Astrocyte (in vitro differentiated cells and primary cell): ENCODE measurements around the gene TK2. TPM values are rescaled to one million over a fixed set of nuclear protein-coding genes. Genes with fewer than 3 reads are reported as not detected.

Experiments
- DNase-seq: peaks from one replicate; pipeline ENCODE4 v3.0.0-alpha.2; 2010; ENCODE audit warnings: low read depth
- FAIRE-seq: peaks from 2 replicates; lab custom pipeline; 2011; peaks lifted over from hg19 to GRCh38; lab: Jason Lieb, UNC
- H2AFZ ChIP-seq: 2 replicates; pipeline ENCODE4 v1.6.0; 2012; ENCODE audit warnings: low read depth, low read length, inconsistent platforms
- H3K27ac ChIP-seq: 2 replicates; pipeline ENCODE4 v1.5.1; 2011; ENCODE audit warnings: low read depth, low read length, inconsistent platforms
- H3K27me3 ChIP-seq: 2 replicates; pipeline ENCODE4 v1.6.0; 2011; ENCODE audit warnings: low read length, inconsistent platforms; ENCODE audit not compliant: insufficient read depth
- H3K36me3 ChIP-seq: 2 replicates; pipeline ENCODE4 v1.5.1; 2011; ENCODE audit warnings: low read length, inconsistent platforms; ENCODE audit not compliant: insufficient read depth
- H3K4me1 ChIP-seq: 2 replicates; pipeline ENCODE4 v1.5.1; 2011; ENCODE audit warnings: low read length, inconsistent platforms; ENCODE audit not compliant: insufficient read depth
- H3K4me2 ChIP-seq: 2 replicates; pipeline ENCODE4 v1.6.0; 2012; ENCODE audit warnings: low read length, inconsistent platforms
- H3K4me3 ChIP-seq: 2 replicates; pipeline ENCODE4 v1.5.1; 2011; ENCODE audit warnings: low read depth, mild to moderate bottlenecking, low read length, inconsistent platforms; ENCODE audit not compliant: insufficient read depth
- H3K79me2 ChIP-seq: 2 replicates; pipeline ENCODE4 v1.6.0; 2012; ENCODE audit warnings: mild to moderate bottlenecking, low read length, inconsistent platforms; ENCODE audit not compliant: insufficient read depth
- H3K9ac ChIP-seq: 2 replicates; pipeline ENCODE4 v1.6.0; 2012; ENCODE audit warnings: mild to moderate bottlenecking, low read length, inconsistent platforms
- H3K9me3 ChIP-seq: 2 replicates; pipeline ENCODE4 v1.5.1; 2012; ENCODE audit warnings: low read depth, mild to moderate bottlenecking, low read length, inconsistent platforms; ENCODE audit not compliant: insufficient read depth
- H4K20me1 ChIP-seq: 2 replicates; pipeline ENCODE4 v1.6.0; 2012; ENCODE audit warnings: low read length, inconsistent platforms; ENCODE audit not compliant: insufficient read depth
- H3K27ac Mint-ChIP-seq: one replicate; pipeline ENCODE4 v1.8.0; 2021; ENCODE audit warnings: mild to moderate bottlenecking, mixed read lengths; ENCODE audit not compliant: unreplicated experiment
- H3K27me3 Mint-ChIP-seq: one replicate; pipeline ENCODE4 v1.8.0; 2021; ENCODE audit warnings: low read depth, mixed read lengths; ENCODE audit not compliant: unreplicated experiment
- H3K36me3 Mint-ChIP-seq: one replicate; pipeline ENCODE4 v1.8.0; 2021; ENCODE audit warnings: low read depth, mixed read lengths; ENCODE audit not compliant: unreplicated experiment
- H3K4me1 Mint-ChIP-seq: one replicate; pipeline ENCODE4 v1.8.0; 2021; ENCODE audit warnings: low read depth, mixed read lengths; ENCODE audit not compliant: unreplicated experiment
- H3K4me3 Mint-ChIP-seq: one replicate; pipeline ENCODE4 v1.8.0; 2021; ENCODE audit warnings: mild to moderate bottlenecking, moderate library complexity, mixed read lengths; ENCODE audit not compliant: unreplicated experiment
- H3K9me3 Mint-ChIP-seq: one replicate; pipeline ENCODE4 v1.8.0; 2021; ENCODE audit warnings: mild to moderate bottlenecking, mixed read lengths; ENCODE audit not compliant: unreplicated experiment
- CTCF ChIP-seq: IDR thresholded peaks from 2 replicates; pipeline ENCODE4 v1.5.1; 2011; ENCODE audit warnings: low read depth, mild to moderate bottlenecking, inconsistent platforms, low read length, moderate library complexity; ENCODE audit not compliant: insufficient read depth
- EZH2 ChIP-seq: IDR thresholded peaks from 2 replicates; pipeline ENCODE4 v1.6.1; 2012; ENCODE audit warnings: mild to moderate bottlenecking, low read length, inconsistent platforms; ENCODE audit not compliant: insufficient read depth
- total RNA-seq: library from RNA; stranded (reverse); gene quantifications from 2 replicates; pipeline ENCODE4 v1.2.1, GENCODE V29; 2021

TK2 gene
- total RNA-seq, 1 donor from 2014 or later: 12.4 TPM

- H4K20me1 ChIP-seq: no peaks in the 10 kb centered on the region
- Mint-ChIP-seq H3K36me3 (peaks cover 5% of the 10 kb centered on the region), H3K4me3 (peak overlapping the region; percentile 92), H3K27ac (peak overlapping the region; percentile 58), H3K27me3 (no peaks in the 10 kb centered on the region), H3K9me3 (peaks cover 4% of the 10 kb centered on the region), H3K4me1 (peaks cover 13% of the 10 kb centered on the region)
- H3K4me1 ChIP-seq: peaks cover 21% of the 10 kb centered on the region
- peak overlapping the region; percentile 71 for H3K4me3 ChIP-seq
- H3K9me3 ChIP-seq: no peaks in the 10 kb centered on the region
- TF ChIP-seq CTCF (no peak), EZH2 (no peak)
- DNase-seq (no peak), FAIRE-seq (no peak)
- peaks cover 38% of the 10 kb centered on the region for H3K79me2 ChIP-seq
- H3K4me2 ChIP-seq: peak overlapping the region; percentile 92
- peak overlapping the region; percentile 84 for H3K9ac ChIP-seq
- no peaks in the 10 kb centered on the region for H3K36me3 ChIP-seq
- H3K27me3 ChIP-seq: no peaks in the 10 kb centered on the region
- peak overlapping the region; percentile 96 for H2AFZ ChIP-seq
- H3K27ac ChIP-seq: peak overlapping the region; percentile 85
Measured at GRCh38 chr16:66551788-66552285, 1.9 kb upstream of the TK2 start.

GRCh38 chr16:66551348-66551759, 1.4 kb upstream of the TK2 start:
- FAIRE-seq: no peak

More at GRCh38 chr16:66551348-66551759, 1.4 kb upstream of the TK2 start:
- Histone ChIP-seq H2AFZ (no peak overlapping the region), H3K36me3 (no peaks in the 10 kb centered on the region), H4K20me1 (no peaks in the 10 kb centered on the region), H3K4me2 (peak overlapping the region; percentile 92), H3K27ac (no peak overlapping the region), H3K4me1 (peaks cover 21% of the 10 kb centered on the region), H3K27me3 (no peaks in the 10 kb centered on the region), H3K4me3 (no peak overlapping the region), H3K9ac (peak overlapping the region; percentile 84), H3K79me2 (peaks cover 38% of the 10 kb centered on the region), H3K9me3 (no peaks in the 10 kb centered on the region)
- Mint-ChIP-seq H3K4me3 (peak overlapping the region; percentile 92), H3K27me3 (no peaks in the 10 kb centered on the region), H3K36me3 (peaks cover 6% of the 10 kb centered on the region), H3K4me1 (peaks cover 13% of the 10 kb centered on the region), H3K9me3 (peaks cover 4% of the 10 kb centered on the region), H3K27ac (peak overlapping the region; percentile 16)
- no peak for DNase-seq
- TF ChIP-seq EZH2: no peak
- peak; percentile 20 for TF ChIP-seq CTCF
